HG03280 (cell line): Measurements from ENCODE around the gene RNH1.

Experiments
- ATAC-seq: cut with Tn5 transposase; IDR thresholded peaks from one replicate; pipeline ENCODE4 v1.9.1; 2021; ENCODE audit warnings: mild to moderate bottlenecking, moderate library complexity; ENCODE audit not compliant: unreplicated experiment

The RNH1 gene

DNA sequence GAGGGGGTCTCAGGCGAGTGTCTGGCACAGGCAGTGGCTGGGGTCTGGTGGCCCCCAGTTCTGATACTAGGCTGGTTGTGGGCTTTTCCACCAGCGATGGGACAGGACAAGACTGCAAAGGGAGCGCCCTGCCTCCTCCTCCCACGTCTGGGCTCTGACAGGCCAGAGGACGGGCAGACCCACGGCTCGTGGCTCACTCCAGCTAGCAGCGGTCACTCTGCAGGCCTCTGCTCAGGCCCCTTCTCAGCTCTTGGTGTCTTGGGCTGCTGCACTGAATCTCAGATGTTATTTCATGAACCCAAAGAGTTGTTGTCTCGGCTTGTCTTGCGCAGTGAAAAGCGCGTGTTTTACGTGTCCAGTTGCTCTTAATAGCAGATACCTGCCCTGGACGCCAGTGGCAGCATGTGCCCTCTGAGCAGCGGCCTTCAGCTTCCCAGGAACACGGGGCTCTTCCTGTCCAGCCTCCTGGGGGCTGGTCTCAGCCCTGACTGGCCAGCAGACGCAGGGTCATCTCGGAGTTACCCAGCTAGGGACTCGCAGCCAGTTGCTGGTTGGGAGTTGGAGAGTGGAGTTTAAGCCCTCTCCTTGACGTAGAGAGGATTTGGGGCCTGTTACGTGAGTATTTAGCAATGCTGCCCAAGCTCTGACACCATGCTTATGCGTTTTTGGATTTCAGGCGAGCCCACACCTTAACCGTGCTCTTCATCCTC, 47.4 kb downstream of the RNH1 start:
- ATAC-seq = no peak

GRCh38 chr11:457111-457760, 49.8 kb downstream of the RNH1 start:
- no peak for ATAC-seq

GRCh38 chr11:456533-456932, 50.5 kb downstream of the RNH1 start:
- no peak for ATAC-seq

DNA sequence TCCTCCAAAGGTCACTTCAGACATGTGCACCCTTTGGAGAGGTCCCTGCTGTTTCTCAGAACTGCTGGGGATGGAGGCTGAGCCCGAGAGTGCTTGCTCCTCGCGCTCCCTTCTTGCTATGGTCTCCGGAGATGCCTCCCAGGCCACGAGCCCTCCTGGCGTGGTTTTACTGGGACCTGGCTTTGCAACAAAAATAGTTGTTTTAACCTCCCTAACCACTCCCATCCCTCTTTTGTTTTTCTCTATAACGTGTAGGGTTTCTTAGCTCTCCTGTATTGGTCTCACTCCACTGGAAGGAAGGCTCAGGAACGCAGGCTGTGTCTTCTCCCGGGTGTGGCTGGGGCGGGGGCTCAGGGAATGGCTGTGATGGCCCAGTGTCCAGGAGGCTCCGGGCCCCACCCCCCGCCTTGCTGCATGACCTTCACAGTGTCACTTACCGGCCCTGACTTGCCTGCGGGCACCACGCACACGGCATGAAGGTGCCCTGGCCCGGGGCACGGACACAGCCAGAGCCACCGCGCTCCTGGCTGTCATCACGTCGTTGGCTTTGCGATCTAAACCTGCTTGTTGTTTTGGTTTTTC, 51.4 kb downstream of the RNH1 start:
- no peak for ATAC-seq

DNA sequence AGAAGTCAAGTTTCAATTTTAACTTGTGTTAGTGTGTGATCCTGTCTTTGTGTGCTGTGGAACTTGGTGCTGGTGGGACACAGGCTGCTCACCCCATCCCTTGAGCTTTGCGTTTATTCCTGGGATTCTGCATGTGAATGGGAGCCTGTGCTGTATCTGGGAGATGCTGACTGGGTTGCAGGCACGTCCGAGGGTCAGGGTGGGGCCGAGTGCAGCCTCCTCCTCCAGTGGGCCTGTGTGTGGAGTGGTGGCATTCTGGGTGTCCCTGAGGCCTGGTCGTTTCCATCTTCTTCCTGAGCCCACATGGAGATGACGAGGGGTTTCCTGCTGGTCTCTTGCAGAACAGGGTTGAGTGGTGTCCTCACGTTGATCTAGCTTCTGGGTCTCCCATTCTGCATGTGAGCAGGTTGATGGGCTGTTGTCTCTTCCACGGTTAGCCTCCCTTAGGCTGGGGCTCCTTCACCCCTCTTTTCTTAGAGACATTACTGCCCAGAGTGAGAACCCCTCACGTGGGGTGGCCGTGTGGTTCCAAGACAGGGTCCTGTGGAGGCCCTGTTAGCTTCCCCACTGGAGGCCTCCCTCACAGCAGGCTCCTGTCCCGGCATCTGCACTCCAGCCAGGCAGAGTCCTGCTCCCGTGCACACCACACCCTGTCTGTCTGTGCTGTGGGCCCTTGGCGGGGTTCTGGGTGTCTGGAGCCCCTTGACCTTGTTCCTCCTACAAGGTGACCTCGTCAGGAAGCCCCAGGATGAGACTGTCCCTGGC, 52.1 kb downstream of the RNH1 start:
- ATAC-seq = no peak

- no peak for ATAC-seq
Measured at GRCh38 chr11:454043-454442, 53.0 kb downstream of the RNH1 start.

GRCh38 chr11:453564-453963, 53.5 kb downstream of the RNH1 start:
- no peak for ATAC-seq

DNA sequence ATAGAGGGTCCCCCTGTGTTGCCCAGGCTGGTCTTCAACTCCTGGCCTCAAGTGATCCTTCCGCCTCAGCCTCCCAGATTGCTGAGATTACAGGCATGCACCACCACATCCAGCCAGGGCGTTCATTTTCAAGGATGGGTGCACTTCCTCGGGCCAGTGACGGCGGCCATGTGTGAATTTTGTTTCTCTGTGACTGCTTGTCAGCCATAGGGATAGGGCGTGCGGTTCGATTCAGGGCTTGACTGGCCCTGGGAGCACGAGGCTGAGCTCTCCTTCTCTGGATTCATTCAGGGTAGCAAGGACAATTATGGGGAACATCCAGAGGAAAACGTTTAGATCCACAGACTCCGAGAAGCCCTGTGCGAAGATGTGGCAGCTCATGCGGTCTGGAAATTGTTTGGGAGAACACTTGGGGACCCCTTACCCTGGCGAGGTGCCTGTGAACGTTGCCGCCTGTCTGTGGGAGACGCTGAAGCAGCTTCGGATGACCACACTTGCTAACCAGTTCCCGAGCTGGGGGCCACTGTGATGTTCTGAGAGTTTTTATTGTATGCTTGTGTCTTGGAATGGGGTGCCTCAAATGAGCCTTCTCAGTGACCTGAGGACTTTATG, 54.0 kb downstream of the RNH1 start:
- ATAC-seq = no peak

DNA sequence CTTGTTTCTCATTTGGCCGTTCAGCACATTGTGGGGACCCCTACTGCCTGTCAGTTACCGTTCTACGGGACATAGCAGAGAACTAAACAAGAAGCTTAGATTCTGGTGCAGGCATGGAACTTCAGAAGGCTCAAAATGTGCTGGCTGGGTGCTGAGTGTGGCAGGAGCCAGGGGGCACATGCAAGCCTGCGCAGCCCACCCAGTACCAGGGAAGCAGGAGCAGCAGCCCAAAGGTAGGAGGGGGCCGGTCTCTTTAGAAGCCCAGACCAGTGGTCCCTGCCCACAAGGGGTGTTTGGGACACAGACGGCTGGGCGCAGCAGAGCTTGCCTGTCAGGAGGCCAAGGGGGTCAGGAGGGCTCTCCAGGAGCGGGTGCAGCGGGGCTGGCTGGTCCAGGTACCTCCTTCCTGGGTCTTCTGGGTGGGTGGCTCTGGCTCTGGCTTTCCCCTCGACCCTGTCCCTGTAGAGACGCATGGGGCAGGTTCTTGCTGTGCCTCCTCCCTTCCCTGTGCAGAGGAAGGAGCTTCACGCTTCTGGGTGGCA, 54.8 kb downstream of the RNH1 start:
- ATAC-seq = no peak

DNA sequence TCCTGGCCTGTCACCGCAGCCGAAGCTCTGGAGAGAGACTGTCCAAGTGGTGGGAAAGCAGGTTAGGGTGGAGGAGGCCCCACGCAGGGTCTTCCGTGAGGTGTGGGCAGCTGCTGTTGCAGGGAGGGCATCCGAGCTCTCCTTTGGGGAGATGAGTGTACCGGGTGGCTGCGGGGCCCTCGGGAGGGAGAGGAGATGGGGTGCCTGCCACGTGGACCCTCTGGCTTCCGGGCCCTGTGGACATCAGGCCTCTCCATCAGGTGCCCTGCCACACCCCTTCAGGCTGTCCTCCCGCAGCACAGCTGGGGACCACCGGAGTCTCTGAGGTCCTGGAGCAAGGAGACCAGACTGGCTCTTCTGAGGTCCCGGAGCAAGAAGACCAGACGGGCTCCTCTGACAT, 55.3 kb downstream of the RNH1 start:
- ATAC-seq = no peak

GRCh38 chr11:450809-451451, 56.1 kb downstream of the RNH1 start:
- no peak for ATAC-seq

- peak; percentile 73 for ATAC-seq
Measured at GRCh38 chr11:449889-450808, 56.9 kb downstream of the RNH1 start, which contains the start of gene PTDSS2. TSS of gene PTDSS2 (plus strand) at chr11:450279. CDS start at chr11:450456, 177 bp downstream.

GRCh38 chr11:447923-448731, 58.9 kb downstream of the RNH1 start:
- peak; percentile 60 for ATAC-seq

DNA sequence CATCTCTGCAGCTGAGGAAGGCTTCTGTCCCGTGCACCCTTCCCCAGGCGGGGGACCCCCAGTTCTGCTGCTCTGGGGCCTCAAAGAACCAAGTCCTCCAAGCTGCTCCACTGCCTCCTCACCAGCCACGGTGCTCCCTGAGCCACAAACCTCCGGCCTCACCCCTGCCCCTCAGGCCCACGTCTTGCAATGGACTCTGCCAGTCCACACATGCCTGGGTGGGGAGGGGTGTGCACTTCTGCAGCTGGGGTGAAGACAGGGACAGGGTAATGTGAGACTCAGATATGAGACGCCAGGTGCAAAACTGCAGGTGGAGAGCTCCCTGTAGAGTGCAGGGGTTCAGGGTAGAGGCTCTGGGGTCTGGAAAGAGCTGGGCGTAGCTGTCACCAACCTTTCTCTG, 60.2 kb downstream of the RNH1 start:
- no peak for ATAC-seq

GRCh38 chr11:445765-446588, 61.1 kb downstream of the RNH1 start:
- no peak for ATAC-seq
